NCI-H2171 treated with DMSO at 0.1 percent for 48 hours (cell line): ENCODE data around the gene CD163L1.
"Not testable (repeated sequence)": the region's sequence is repeated elsewhere in the genome, so short reads cannot be mapped to it uniquely, and the experiment has no call there.

ENCODE experiments used
- DNase-seq: peaks from one replicate; lab custom pipeline; 2025; lab: John Stamatoyannopoulos, UW

Gene CD163L1

GRCh38 chr12:7444076-7444475 lies at the start of gene CD163L1:
CD163L1 (minus strand) TSS chr12:7444153; CDS start chr12:7444127, 26 bp downstream.
- DNase-seq = no peak

GRCh38 chr12:7493006-7493405 lies 49.1 kb upstream of the CD163L1 start:
- DNase-seq = no peak

GRCh38 chr12:7486512-7486911 lies 42.6 kb upstream of the CD163L1 start:
- peak; percentile 97 for DNase-seq

GRCh38 chr12:7485095-7485494 lies 41.1 kb upstream of the CD163L1 start:
- no peak for DNase-seq

GRCh38 chr12:7483343-7483742 lies 39.4 kb upstream of the CD163L1 start:
- DNase-seq = no peak

GRCh38 chr12:7479771-7480170 lies 35.8 kb upstream of the CD163L1 start:
- DNase-seq = no peak

- no peak for DNase-seq
Measured at GRCh38 chr12:7472060-7472459, 28.1 kb upstream of the CD163L1 start.

GRCh38 chr12:7460375-7461259 lies 16.7 kb upstream of the CD163L1 start:
- DNase-seq = peak; percentile 93

GRCh38 chr12:7459973-7460372 lies 16.0 kb upstream of the CD163L1 start:
- no peak for DNase-seq

- DNase-seq = no peak
Measured at GRCh38 chr12:7451756-7452155, 7.8 kb upstream of the CD163L1 start.

- no peak for DNase-seq
Measured at GRCh38 chr12:7450667-7451066, 6.7 kb upstream of the CD163L1 start.

- DNase-seq = no peak
Measured at GRCh38 chr12:7448099-7448498, 4.1 kb upstream of the CD163L1 start.

- DNase-seq = no peak
Measured at GRCh38 chr12:7444537-7444936, 584 bp upstream of the CD163L1 start.

- no peak for DNase-seq
Measured at GRCh38 chr12:7441216-7441615, 2.7 kb downstream of the CD163L1 start.

GRCh38 chr12:7439579-7440505 lies 4.1 kb downstream of the CD163L1 start:
- peak; percentile 93 for DNase-seq

- not testable (repeated sequence) for DNase-seq
Measured at GRCh38 chr12:7438291-7438995, 5.5 kb downstream of the CD163L1 start.

GRCh38 chr12:7437494-7437893 lies 6.5 kb downstream of the CD163L1 start:
- not testable (repeated sequence) for DNase-seq

GRCh38 chr12:7434670-7435069 lies 9.3 kb downstream of the CD163L1 start:
- DNase-seq = no peak

- DNase-seq = no peak
Measured at GRCh38 chr12:7433276-7433822, 10.6 kb downstream of the CD163L1 start.

- no peak for DNase-seq
Measured at GRCh38 chr12:7431993-7432685, 11.8 kb downstream of the CD163L1 start.

GRCh38 chr12:7411343-7411742 lies 32.6 kb downstream of the CD163L1 start:
- peak; percentile 73 for DNase-seq
